ENCODE data around the gene S100A14.
"Not testable (repeated sequence)": the region's sequence is repeated elsewhere in the genome, so short reads cannot be mapped to it uniquely, and the experiment has no call there.

S100A14 gene

GRCh38 chr1:153607381-153607780 lies 8.7 kb downstream of the S100A14 start:
- no peak overlapping the region for H3K4me3 ChIP-seq (ENCODE audit: low read length)
- no peak overlapping the region for H3K9ac ChIP-seq (ENCODE audit: low read depth, low read length)
- no peaks in the 10 kb centered on the region for H3K27me3 ChIP-seq (ENCODE audit: insufficient read depth, low read length)
- no peaks in the 10 kb centered on the region for H3K36me3 ChIP-seq (ENCODE audit: insufficient read depth, low read length)
- H3K27ac ChIP-seq (ENCODE audit: low read depth, low read length) = no peak overlapping the region
- no peaks in the 10 kb centered on the region for H3K9me3 ChIP-seq (ENCODE audit: insufficient read depth, low read depth, low read length)
- peaks cover 39% of the 10 kb centered on the region for H3K4me1 ChIP-seq (ENCODE audit: insufficient read depth, low read length)
- WGBS = 96% methylated on average over 8 of the region's 8 CpGs

GRCh38 chr1:153606194-153606593 lies 9.9 kb downstream of the S100A14 start:
- WGBS = 95% methylated on average over 8 of the region's 11 CpGs
- Histone ChIP-seq H3K4me1 (ENCODE audit: insufficient read depth, low read length) (peaks cover 28% of the 10 kb centered on the region), H3K27me3 (ENCODE audit: insufficient read depth, low read length) (no peaks in the 10 kb centered on the region), H3K4me3 (ENCODE audit: low read length) (no peak overlapping the region), H3K36me3 (ENCODE audit: insufficient read depth, low read length) (no peaks in the 10 kb centered on the region), H3K9me3 (ENCODE audit: insufficient read depth, low read depth, low read length) (no peaks in the 10 kb centered on the region), H3K27ac (ENCODE audit: low read depth, low read length) (no peak overlapping the region), H3K9ac (ENCODE audit: low read depth, low read length) (no peak overlapping the region)

- Histone ChIP-seq H3K9ac (ENCODE audit: low read depth, low read length) (no peak overlapping the region), H3K36me3 (ENCODE audit: insufficient read depth, low read length) (no peaks in the 10 kb centered on the region), H3K4me1 (ENCODE audit: insufficient read depth, low read length) (peaks cover 9% of the 10 kb centered on the region), H3K9me3 (ENCODE audit: insufficient read depth, low read depth, low read length) (no peaks in the 10 kb centered on the region), H3K27me3 (ENCODE audit: insufficient read depth, low read length) (no peaks in the 10 kb centered on the region), H3K4me3 (ENCODE audit: low read length) (no peak overlapping the region), H3K27ac (ENCODE audit: low read depth, low read length) (no peak overlapping the region)
- 92% methylated on average over 5 of the region's 6 CpGs for WGBS
Observed at GRCh38 chr1:153602749-153603148, 13.4 kb downstream of the S100A14 start.

GRCh38 chr1:153599847-153600246 lies 16.3 kb downstream of the S100A14 start:
- no peak overlapping the region for H3K27ac ChIP-seq (ENCODE audit: low read depth, low read length)
- 94% methylated on average over 6 of the region's 7 CpGs for WGBS
- no peaks in the 10 kb centered on the region for H3K36me3 ChIP-seq (ENCODE audit: insufficient read depth, low read length)
- no peak overlapping the region for H3K9ac ChIP-seq (ENCODE audit: low read depth, low read length)
- no peaks in the 10 kb centered on the region for H3K27me3 ChIP-seq (ENCODE audit: insufficient read depth, low read length)
- H3K9me3 ChIP-seq (ENCODE audit: insufficient read depth, low read depth, low read length) = no peaks in the 10 kb centered on the region
- no peak overlapping the region for H3K4me3 ChIP-seq (ENCODE audit: low read length)
- H3K4me1 ChIP-seq (ENCODE audit: insufficient read depth, low read length) = peaks cover 5% of the 10 kb centered on the region

- Histone ChIP-seq H3K4me1 (ENCODE audit: insufficient read depth, low read length) (peaks cover 5% of the 10 kb centered on the region), H3K36me3 (ENCODE audit: insufficient read depth, low read length) (no peaks in the 10 kb centered on the region), H3K4me3 (ENCODE audit: low read length) (no peak overlapping the region), H3K9me3 (ENCODE audit: insufficient read depth, low read depth, low read length) (no peaks in the 10 kb centered on the region), H3K27me3 (ENCODE audit: insufficient read depth, low read length) (no peaks in the 10 kb centered on the region), H3K27ac (ENCODE audit: low read depth, low read length) (peak overlapping the region; percentile 80; the same call in 1 of the 2 replicates), H3K9ac (ENCODE audit: low read depth, low read length) (no peak overlapping the region)
- 70% methylated on average over 7 of the region's 7 CpGs for WGBS
Observed at GRCh38 chr1:153598309-153599172, 17.6 kb downstream of the S100A14 start.

- peaks cover 5% of the 10 kb centered on the region for H3K4me1 ChIP-seq (ENCODE audit: insufficient read depth, low read length)
- H3K27me3 ChIP-seq (ENCODE audit: insufficient read depth, low read length) = no peaks in the 10 kb centered on the region
- H3K9ac ChIP-seq (ENCODE audit: low read depth, low read length) = no peak overlapping the region
- H3K36me3 ChIP-seq (ENCODE audit: insufficient read depth, low read length) = no peaks in the 10 kb centered on the region
- WGBS = 95% methylated on average over 6 of the region's 6 CpGs
- no peak overlapping the region for H3K4me3 ChIP-seq (ENCODE audit: low read length)
- H3K27ac ChIP-seq (ENCODE audit: low read depth, low read length) = no peak overlapping the region
- no peaks in the 10 kb centered on the region for H3K9me3 ChIP-seq (ENCODE audit: insufficient read depth, low read depth, low read length)
Observed at GRCh38 chr1:153597206-153597605, 18.9 kb downstream of the S100A14 start.

GRCh38 chr1:153592748-153593147 lies 23.4 kb downstream of the S100A14 start:
- no peaks in the 10 kb centered on the region for H3K9me3 ChIP-seq (ENCODE audit: insufficient read depth, low read depth, low read length)
- no peaks in the 10 kb centered on the region for H3K36me3 ChIP-seq (ENCODE audit: insufficient read depth, low read length)
- H3K9ac ChIP-seq (ENCODE audit: low read depth, low read length) = no peak overlapping the region
- no peak overlapping the region for H3K27ac ChIP-seq (ENCODE audit: low read depth, low read length)
- H3K27me3 ChIP-seq (ENCODE audit: insufficient read depth, low read length) = no peaks in the 10 kb centered on the region
- WGBS = 80% methylated on average over 3 of the region's 4 CpGs
- H3K4me1 ChIP-seq (ENCODE audit: insufficient read depth, low read length) = no peaks in the 10 kb centered on the region
- H3K4me3 ChIP-seq (ENCODE audit: low read length) = no peak overlapping the region

GRCh38 chr1:153588482-153588881 lies 27.6 kb downstream of the S100A14 start:
- Histone ChIP-seq H3K27me3 (ENCODE audit: insufficient read depth, low read length) (no peaks in the 10 kb centered on the region), H3K36me3 (ENCODE audit: insufficient read depth, low read length) (no peaks in the 10 kb centered on the region), H3K4me1 (ENCODE audit: insufficient read depth, low read length) (peaks cover 5% of the 10 kb centered on the region; the same call in 1 of the 2 replicates), H3K9ac (ENCODE audit: low read depth, low read length) (no peak overlapping the region), H3K9me3 (ENCODE audit: insufficient read depth, low read depth, low read length) (no peaks in the 10 kb centered on the region), H3K27ac (ENCODE audit: low read depth, low read length) (no peak overlapping the region), H3K4me3 (ENCODE audit: low read length) (no peak overlapping the region)
- WGBS = 86% methylated on average over 1 of the region's 2 CpGs

- not testable (repeated sequence) for H3K4me1 ChIP-seq (ENCODE audit: insufficient read depth, low read length); H3K4me3 ChIP-seq (ENCODE audit: low read length); H3K27ac ChIP-seq (ENCODE audit: low read depth, low read length); H3K9me3 ChIP-seq (ENCODE audit: insufficient read depth, low read depth, low read length); H3K9ac ChIP-seq (ENCODE audit: low read depth, low read length); H3K36me3 ChIP-seq (ENCODE audit: insufficient read depth, low read length); H3K27me3 ChIP-seq (ENCODE audit: insufficient read depth, low read length)
- 94% methylated on average over 9 of the region's 10 CpGs for WGBS
Observed at GRCh38 chr1:153588033-153588432, 28.1 kb downstream of the S100A14 start.

- 89% methylated on average over 4 of the region's 5 CpGs for WGBS
- peaks cover 5% of the 10 kb centered on the region; the same call in 1 of the 2 replicates for H3K4me1 ChIP-seq (ENCODE audit: insufficient read depth, low read length)
- H3K36me3 ChIP-seq (ENCODE audit: insufficient read depth, low read length) = no peaks in the 10 kb centered on the region
- no peak overlapping the region for H3K4me3 ChIP-seq (ENCODE audit: low read length)
- H3K9me3 ChIP-seq (ENCODE audit: insufficient read depth, low read depth, low read length) = no peaks in the 10 kb centered on the region
- H3K27me3 ChIP-seq (ENCODE audit: insufficient read depth, low read length) = no peaks in the 10 kb centered on the region
- no peak overlapping the region for H3K27ac ChIP-seq (ENCODE audit: low read depth, low read length)
- H3K9ac ChIP-seq (ENCODE audit: low read depth, low read length) = no peak overlapping the region
Observed at GRCh38 chr1:153587314-153587713, 28.8 kb downstream of the S100A14 start.

- no peaks in the 10 kb centered on the region for H3K27me3 ChIP-seq (ENCODE audit: insufficient read depth, low read length)
- no peaks in the 10 kb centered on the region for H3K36me3 ChIP-seq (ENCODE audit: insufficient read depth, low read length)
- no peaks in the 10 kb centered on the region for H3K9me3 ChIP-seq (ENCODE audit: insufficient read depth, low read depth, low read length)
- no peak overlapping the region for H3K4me3 ChIP-seq (ENCODE audit: low read length)
- WGBS = 78% methylated on average over 1 of the region's 1 CpG
- no peak overlapping the region for H3K9ac ChIP-seq (ENCODE audit: low read depth, low read length)
- no peak overlapping the region for H3K27ac ChIP-seq (ENCODE audit: low read depth, low read length)
- H3K4me1 ChIP-seq (ENCODE audit: insufficient read depth, low read length) = peaks cover 5% of the 10 kb centered on the region; the same call in 1 of the 2 replicates
Observed at GRCh38 chr1:153586347-153586746, 29.8 kb downstream of the S100A14 start.

All from HUES64 (cell line).